GM23338 (cell line): Measurements from ENCODE around the gene ALDH3B1.

Experiments
- CREB1 ChIP-seq: fragments of 250-450 bp; sonication (Bioruptor Pico); IDR thresholded peaks from 2 replicates; pipeline ENCODE4 v1.5.0; 2020; ENCODE audit warnings: low read depth, mild to moderate bottlenecking, moderate library complexity
- EZH2 ChIP-seq: fragments of 200-600 bp; sonication (generic); IDR thresholded peaks from one replicate; pipeline ENCODE4 v1.8.0; 2017; ENCODE audit warnings: antibody characterized with exemption, mild to moderate bottlenecking, low read depth; ENCODE audit not compliant: unreplicated experiment
- EZH2phosphoT487 ChIP-seq: fragments of 200-600 bp; sonication (generic); IDR thresholded peaks from one replicate; pipeline ENCODE4 v1.8.1; 2018; ENCODE audit warnings: antibody characterized with exemption; ENCODE audit not compliant: unreplicated experiment
- JUNB ChIP-seq: IDR thresholded peaks from one replicate; pipeline ENCODE4 v1.6.1; 2016; ENCODE audit warnings: antibody characterized with exemption; ENCODE audit not compliant: unreplicated experiment
- POLR2AphosphoS5 ChIP-seq: IDR thresholded peaks from 2 replicates; pipeline ENCODE4 v1.6.1; 2016; ENCODE audit warnings: antibody characterized with exemption, low read depth
- STAT1 ChIP-seq: IDR thresholded peaks from one replicate; pipeline ENCODE4 v1.6.1; 2016; ENCODE audit warnings: antibody characterized with exemption; ENCODE audit not compliant: unreplicated experiment
- ZNF114 ChIP-seq: fragments of 250-450 bp; sonication (Bioruptor Pico); IDR thresholded peaks from 2 replicates; pipeline ENCODE4 v1.5.0; 2020; ENCODE audit warnings: mild to moderate bottlenecking, moderate library complexity
- ZNF331 ChIP-seq: fragments of 250-450 bp; sonication (Bioruptor Pico); IDR thresholded peaks from 2 replicates; pipeline ENCODE4 v1.5.0; 2020; ENCODE audit warnings: low read depth, mild to moderate bottlenecking, moderate library complexity
- TF ChIP-seq, protein P1 (sequence below), 2 experiments: fragments of 200-600 bp in 1 of 2; sonication (generic) in 1 of 2; conservative IDR thresholded peaks; 2 replicates each; pipeline versions ENCODE4 v1.5.1 to v1.6.1; 2016 to 2017; ENCODE audit warnings: antibody characterized with exemption in 2 of 2, low read depth in 2 of 2, mild to moderate bottlenecking in 2 of 2, moderate library complexity in 1 of 2
- TF ChIP-seq, protein P2 (sequence below): IDR thresholded peaks from one replicate; pipeline ENCODE4 v1.6.1; 2018; ENCODE audit warnings: antibody characterized with exemption; ENCODE audit not compliant: unreplicated experiment
- TF ChIP-seq, protein P3 (sequence below): fragments of 250-450 bp; sonication (Bioruptor Pico); IDR thresholded peaks from 2 replicates; pipeline ENCODE4 v1.5.0; 2020; ENCODE audit warnings: mild to moderate bottlenecking, moderate library complexity
- TF ChIP-seq, protein P4 (sequence below): IDR thresholded peaks from 2 replicates; pipeline ENCODE4 v1.6.1; 2016; ENCODE audit warnings: antibody characterized with exemption

GRCh38 chr11:68002938-68003845, 6.9 kb upstream of the ALDH3B1 start:
- TF ChIP-seq EZH2phosphoT487 (no peak), POLR2AphosphoS5 (no peak), JUNB (no peak), STAT1 (no peak), EZH2 (no peak), CREB1 (CRISPR knock-in tag) (no peak), ZNF331 (CRISPR knock-in tag) (no peak), ZNF114 (CRISPR knock-in tag) (no peak)
- TF ChIP-seq, protein P1, sequence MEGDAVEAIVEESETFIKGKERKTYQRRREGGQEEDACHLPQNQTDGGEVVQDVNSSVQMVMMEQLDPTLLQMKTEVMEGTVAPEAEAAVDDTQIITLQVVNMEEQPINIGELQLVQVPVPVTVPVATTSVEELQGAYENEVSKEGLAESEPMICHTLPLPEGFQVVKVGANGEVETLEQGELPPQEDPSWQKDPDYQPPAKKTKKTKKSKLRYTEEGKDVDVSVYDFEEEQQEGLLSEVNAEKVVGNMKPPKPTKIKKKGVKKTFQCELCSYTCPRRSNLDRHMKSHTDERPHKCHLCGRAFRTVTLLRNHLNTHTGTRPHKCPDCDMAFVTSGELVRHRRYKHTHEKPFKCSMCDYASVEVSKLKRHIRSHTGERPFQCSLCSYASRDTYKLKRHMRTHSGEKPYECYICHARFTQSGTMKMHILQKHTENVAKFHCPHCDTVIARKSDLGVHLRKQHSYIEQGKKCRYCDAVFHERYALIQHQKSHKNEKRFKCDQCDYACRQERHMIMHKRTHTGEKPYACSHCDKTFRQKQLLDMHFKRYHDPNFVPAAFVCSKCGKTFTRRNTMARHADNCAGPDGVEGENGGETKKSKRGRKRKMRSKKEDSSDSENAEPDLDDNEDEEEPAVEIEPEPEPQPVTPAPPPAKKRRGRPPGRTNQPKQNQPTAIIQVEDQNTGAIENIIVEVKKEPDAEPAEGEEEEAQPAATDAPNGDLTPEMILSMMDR (conservative IDR thresholded peaks at IDR 0.05; ENCODE audit: low read depth in 2 of 2): no peak
- TF ChIP-seq, protein P2, sequence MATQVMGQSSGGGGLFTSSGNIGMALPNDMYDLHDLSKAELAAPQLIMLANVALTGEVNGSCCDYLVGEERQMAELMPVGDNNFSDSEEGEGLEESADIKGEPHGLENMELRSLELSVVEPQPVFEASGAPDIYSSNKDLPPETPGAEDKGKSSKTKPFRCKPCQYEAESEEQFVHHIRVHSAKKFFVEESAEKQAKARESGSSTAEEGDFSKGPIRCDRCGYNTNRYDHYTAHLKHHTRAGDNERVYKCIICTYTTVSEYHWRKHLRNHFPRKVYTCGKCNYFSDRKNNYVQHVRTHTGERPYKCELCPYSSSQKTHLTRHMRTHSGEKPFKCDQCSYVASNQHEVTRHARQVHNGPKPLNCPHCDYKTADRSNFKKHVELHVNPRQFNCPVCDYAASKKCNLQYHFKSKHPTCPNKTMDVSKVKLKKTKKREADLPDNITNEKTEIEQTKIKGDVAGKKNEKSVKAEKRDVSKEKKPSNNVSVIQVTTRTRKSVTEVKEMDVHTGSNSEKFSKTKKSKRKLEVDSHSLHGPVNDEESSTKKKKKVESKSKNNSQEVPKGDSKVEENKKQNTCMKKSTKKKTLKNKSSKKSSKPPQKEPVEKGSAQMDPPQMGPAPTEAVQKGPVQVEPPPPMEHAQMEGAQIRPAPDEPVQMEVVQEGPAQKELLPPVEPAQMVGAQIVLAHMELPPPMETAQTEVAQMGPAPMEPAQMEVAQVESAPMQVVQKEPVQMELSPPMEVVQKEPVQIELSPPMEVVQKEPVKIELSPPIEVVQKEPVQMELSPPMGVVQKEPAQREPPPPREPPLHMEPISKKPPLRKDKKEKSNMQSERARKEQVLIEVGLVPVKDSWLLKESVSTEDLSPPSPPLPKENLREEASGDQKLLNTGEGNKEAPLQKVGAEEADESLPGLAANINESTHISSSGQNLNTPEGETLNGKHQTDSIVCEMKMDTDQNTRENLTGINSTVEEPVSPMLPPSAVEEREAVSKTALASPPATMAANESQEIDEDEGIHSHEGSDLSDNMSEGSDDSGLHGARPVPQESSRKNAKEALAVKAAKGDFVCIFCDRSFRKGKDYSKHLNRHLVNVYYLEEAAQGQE: no peak
- TF ChIP-seq, protein P3, sequence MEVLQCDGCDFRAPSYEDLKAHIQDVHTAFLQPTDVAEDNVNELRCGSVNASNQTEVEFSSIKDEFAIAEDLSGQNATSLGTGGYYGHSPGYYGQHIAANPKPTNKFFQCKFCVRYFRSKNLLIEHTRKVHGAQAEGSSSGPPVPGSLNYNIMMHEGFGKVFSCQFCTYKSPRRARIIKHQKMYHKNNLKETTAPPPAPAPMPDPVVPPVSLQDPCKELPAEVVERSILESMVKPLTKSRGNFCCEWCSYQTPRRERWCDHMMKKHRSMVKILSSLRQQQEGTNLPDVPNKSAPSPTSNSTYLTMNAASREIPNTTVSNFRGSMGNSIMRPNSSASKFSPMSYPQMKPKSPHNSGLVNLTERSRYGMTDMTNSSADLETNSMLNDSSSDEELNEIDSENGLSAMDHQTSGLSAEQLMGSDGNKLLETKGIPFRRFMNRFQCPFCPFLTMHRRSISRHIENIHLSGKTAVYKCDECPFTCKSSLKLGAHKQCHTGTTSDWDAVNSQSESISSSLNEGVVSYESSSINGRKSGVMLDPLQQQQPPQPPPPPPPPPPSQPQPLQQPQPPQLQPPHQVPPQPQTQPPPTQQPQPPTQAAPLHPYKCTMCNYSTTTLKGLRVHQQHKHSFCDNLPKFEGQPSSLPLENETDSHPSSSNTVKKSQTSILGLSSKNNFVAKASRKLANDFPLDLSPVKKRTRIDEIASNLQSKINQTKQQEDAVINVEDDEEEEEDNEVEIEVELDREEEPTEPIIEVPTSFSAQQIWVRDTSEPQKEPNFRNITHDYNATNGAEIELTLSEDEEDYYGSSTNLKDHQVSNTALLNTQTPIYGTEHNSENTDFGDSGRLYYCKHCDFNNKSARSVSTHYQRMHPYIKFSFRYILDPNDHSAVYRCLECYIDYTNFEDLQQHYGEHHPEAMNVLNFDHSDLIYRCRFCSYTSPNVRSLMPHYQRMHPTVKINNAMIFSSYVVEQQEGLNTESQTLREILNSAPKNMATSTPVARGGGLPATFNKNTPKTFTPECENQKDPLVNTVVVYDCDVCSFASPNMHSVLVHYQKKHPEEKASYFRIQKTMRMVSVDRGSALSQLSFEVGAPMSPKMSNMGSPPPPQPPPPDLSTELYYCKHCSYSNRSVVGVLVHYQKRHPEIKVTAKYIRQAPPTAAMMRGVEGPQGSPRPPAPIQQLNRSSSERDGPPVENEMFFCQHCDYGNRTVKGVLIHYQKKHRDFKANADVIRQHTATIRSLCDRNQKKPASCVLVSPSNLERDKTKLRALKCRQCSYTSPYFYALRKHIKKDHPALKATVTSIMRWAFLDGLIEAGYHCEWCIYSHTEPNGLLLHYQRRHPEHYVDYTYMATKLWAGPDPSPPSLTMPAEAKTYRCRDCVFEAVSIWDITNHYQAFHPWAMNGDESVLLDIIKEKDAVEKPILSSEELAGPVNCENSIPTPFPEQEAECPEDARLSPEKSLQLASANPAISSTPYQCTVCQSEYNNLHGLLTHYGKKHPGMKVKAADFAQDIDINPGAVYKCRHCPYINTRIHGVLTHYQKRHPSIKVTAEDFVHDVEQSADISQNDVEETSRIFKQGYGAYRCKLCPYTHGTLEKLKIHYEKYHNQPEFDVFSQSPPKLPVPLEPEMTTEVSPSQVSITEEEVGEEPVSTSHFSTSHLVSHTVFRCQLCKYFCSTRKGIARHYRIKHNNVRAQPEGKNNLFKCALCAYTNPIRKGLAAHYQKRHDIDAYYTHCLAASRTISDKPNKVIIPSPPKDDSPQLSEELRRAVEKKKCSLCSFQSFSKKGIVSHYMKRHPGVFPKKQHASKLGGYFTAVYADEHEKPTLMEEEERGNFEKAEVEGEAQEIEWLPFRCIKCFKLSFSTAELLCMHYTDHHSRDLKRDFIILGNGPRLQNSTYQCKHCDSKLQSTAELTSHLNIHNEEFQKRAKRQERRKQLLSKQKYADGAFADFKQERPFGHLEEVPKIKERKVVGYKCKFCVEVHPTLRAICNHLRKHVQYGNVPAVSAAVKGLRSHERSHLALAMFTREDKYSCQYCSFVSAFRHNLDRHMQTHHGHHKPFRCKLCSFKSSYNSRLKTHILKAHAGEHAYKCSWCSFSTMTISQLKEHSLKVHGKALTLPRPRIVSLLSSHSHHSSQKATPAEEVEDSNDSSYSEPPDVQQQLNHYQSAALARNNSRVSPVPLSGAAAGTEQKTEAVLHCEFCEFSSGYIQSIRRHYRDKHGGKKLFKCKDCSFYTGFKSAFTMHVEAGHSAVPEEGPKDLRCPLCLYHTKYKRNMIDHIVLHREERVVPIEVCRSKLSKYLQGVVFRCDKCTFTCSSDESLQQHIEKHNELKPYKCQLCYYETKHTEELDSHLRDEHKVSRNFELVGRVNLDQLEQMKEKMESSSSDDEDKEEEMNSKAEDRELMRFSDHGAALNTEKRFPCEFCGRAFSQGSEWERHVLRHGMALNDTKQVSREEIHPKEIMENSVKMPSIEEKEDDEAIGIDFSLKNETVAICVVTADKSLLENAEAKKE (CRISPR knock-in tag): no peak
- TF ChIP-seq, protein P4, sequence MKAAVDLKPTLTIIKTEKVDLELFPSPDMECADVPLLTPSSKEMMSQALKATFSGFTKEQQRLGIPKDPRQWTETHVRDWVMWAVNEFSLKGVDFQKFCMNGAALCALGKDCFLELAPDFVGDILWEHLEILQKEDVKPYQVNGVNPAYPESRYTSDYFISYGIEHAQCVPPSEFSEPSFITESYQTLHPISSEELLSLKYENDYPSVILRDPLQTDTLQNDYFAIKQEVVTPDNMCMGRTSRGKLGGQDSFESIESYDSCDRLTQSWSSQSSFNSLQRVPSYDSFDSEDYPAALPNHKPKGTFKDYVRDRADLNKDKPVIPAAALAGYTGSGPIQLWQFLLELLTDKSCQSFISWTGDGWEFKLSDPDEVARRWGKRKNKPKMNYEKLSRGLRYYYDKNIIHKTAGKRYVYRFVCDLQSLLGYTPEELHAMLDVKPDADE: no peak
